OCI-LY7 (cell line): ENCODE results near the gene SDHA. TPM values are rescaled to one million over a fixed set of nuclear protein-coding genes. Genes with fewer than 3 reads are reported as not detected.

Experiments
- BruUV-seq: library from RNA; stranded (reverse); fragments of 400-500 nt; replicated peaks from 2 replicates; lab custom pipeline; 2021; lab: Mats Ljungman, UMichigan
- CTCF ChIA-PET: fragments of 300-600 bp; sonication (Branson Sonifier 250); formaldehyde crosslinking; loops from one replicate; lab custom pipeline; 2022; ENCODE audit warnings: antibody characterized with exemption; ENCODE audit not compliant: unreplicated experiment; lab: Charles Lee
- POLR2A ChIA-PET: fragments of 300-600 bp; sonication (Branson Sonifier 250); formaldehyde crosslinking; loops from one replicate; lab custom pipeline; 2022; ENCODE audit warnings: antibody characterized with exemption; lab: Charles Lee
- DNase-seq: peaks from one replicate; pipeline ENCODE4 v3.0.0-alpha.2; 2015; ENCODE audit warnings: low spot score
- H2AFZ ChIP-seq: fragments of 200-600 bp; sonication (generic), shearing (Covaris generic); 2 replicates; pipeline ENCODE4 v1.6.1; 2014; ENCODE audit warnings: mild to moderate bottlenecking, antibody characterized with exemption, low read length, moderate library complexity
- H3K27ac ChIP-seq: fragments of 200-600 bp; sonication (generic); 2 replicates; pipeline ENCODE4 v1.5.1; 2014; ENCODE audit warnings: mixed run types, low read depth, mild to moderate bottlenecking, moderate library complexity, low read length, inconsistent platforms; ENCODE audit not compliant: poor library complexity, severe bottlenecking
- H3K36me3 ChIP-seq: fragments of 200-600 bp; sonication (generic); 2 replicates; pipeline ENCODE4 v1.6.1; 2014; ENCODE audit warnings: mild to moderate bottlenecking, antibody characterized with exemption, low read length, moderate library complexity, mixed read lengths; ENCODE audit not compliant: insufficient read depth
- H3K4me1 ChIP-seq: fragments of 200-600 bp; sonication (generic); 2 replicates; pipeline ENCODE4 v1.5.1; 2014; ENCODE audit warnings: mild to moderate bottlenecking, low read length; ENCODE audit not compliant: insufficient read depth, poor library complexity, severe bottlenecking
- H3K4me2 ChIP-seq: fragments of 200-600 bp; sonication (generic); 2 replicates; pipeline ENCODE4 v1.6.1; 2014; ENCODE audit warnings: mild to moderate bottlenecking, low read length
- H3K4me3 ChIP-seq: fragments of 200-600 bp; sonication (generic); 2 replicates; pipeline ENCODE4 v1.5.1; 2014; ENCODE audit warnings: mild to moderate bottlenecking, low read depth, low read length; ENCODE audit not compliant: poor library complexity, severe bottlenecking
- H3K79me2 ChIP-seq: fragments of 200-600 bp; sonication (generic); 2 replicates; pipeline ENCODE4 v1.6.1; 2016; ENCODE audit warnings: low read depth, mild to moderate bottlenecking, low read length, moderate library complexity, mixed read lengths; ENCODE audit not compliant: insufficient read depth
- H3K9me2 ChIP-seq: fragments of 200-600 bp; sonication (generic); 2 replicates; pipeline ENCODE4 v1.6.1; 2016; ENCODE audit warnings: mild to moderate bottlenecking, low read length, mixed read lengths; ENCODE audit not compliant: insufficient read depth
- H3K9me3 ChIP-seq: fragments of 200-600 bp; sonication (generic); 2 replicates; pipeline ENCODE4 v1.6.1; 2014; ENCODE audit warnings: mild to moderate bottlenecking, mixed run types, low read length, mixed read lengths
- H4K20me1 ChIP-seq: fragments of 200-600 bp; sonication (generic); 2 replicates; pipeline ENCODE4 v1.6.1; 2014; ENCODE audit warnings: mild to moderate bottlenecking, antibody characterized with exemption, low read length, moderate library complexity, mixed read lengths; ENCODE audit not compliant: insufficient read depth
- EZH2phosphoT487 ChIP-seq: fragments of 200-600 bp; sonication (generic); IDR thresholded peaks from 2 replicates; pipeline ENCODE4 v1.6.1; 2018; ENCODE audit warnings: low read depth, borderline replicate concordance, mild to moderate bottlenecking, mixed run types, antibody characterized with exemption, low read length, moderate library complexity, mixed read lengths
- intact Hi-C: fragments of 100-400 bp; cut with micrococcal nuclease; formaldehyde crosslinking; loops from one replicate; pipeline ENCODE4 v1.10.0; 2022; ENCODE audit not compliant: unreplicated experiment
- total RNA-seq, 2 experiments: library from RNA; depleted of rRNA in 1 of 2; stranded (reverse); fragments of >200 nt in 1 of 2; shearing (Covaris generic) in 1 of 2; gene quantifications; 2 replicates each; pipeline ENCODE4 v1.2.3, GENCODE V29; 2014 to 2022
- TF ChIP-seq, protein P1 (sequence below): fragments of 200-600 bp; sonication (generic); conservative IDR thresholded peaks from 2 replicates; pipeline ENCODE4 v1.5.1; 2014; ENCODE audit warnings: mild to moderate bottlenecking, antibody characterized with exemption, low read length, moderate library complexity, mixed read lengths

SDHA gene
- total RNA-seq, 2 experiments from 2014 or later: 147 to 167 TPM

DNA sequence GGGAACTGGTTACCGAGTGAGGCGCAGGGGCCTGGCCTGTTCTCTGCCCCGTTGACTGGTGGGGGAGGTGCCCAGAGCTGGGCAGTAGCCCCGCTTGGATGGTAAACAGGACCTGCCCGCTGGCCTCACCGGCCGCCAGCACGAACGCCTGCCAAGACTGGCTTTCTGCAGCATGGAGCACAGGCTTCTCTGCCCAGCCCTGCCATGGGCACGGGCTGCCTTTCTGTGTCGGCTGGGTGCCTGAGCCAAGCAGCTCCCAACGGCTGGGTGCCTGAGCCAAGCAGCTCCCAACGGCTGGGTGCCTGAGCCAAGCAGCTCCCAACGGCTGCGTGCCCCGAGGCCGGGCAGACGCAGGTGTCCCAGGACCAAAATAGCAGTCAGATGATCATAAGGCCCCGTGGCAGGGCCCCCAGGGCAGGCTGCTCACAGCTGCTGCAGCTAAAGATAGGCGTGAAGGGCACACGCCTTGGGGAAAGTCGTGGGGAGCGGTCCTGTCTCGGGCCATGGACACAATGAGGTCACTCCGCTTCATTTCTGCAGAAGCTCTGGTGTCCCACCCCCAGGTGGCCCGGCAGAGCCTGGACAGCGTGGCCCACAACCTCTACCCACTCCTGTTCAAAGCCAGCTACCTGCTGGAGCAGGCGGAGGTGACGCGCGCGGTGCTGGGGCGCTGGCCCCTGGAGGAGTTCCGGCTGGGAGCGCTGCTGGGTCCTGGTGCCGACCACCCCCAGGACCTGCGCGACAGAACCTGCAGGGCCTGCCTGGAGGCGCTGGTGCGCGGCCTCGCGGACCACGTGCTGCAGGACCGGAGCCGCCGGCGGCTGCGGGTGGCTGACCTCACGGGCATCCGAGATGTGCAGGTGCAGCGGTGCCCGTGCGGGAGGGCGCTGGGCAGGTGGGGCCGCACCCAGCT lies 26.8 kb upstream of the SDHA start, which contains the start of gene LRRC14B:
TSS of gene LRRC14B (plus strand) at position 460 of the 913 bp plus-strand sequence. CDS start at position 504, 44 bp downstream.
- Histone ChIP-seq H4K20me1 (no peaks in the 10 kb centered on the region), H3K4me1 (peaks cover 80% of the 10 kb centered on the region), H3K79me2 (no peaks in the 10 kb centered on the region; the same call in 1 of the 2 replicates), H3K27ac (peak within 1 kb of the TSS; percentile 85), H3K4me2 (peak within 1 kb of the TSS; percentile 73), H3K4me3 (peak within 1 kb of the TSS; percentile 46), H3K9me3 (no peaks in the 10 kb centered on the region), H3K9me2 (no peaks in the 10 kb centered on the region), H3K36me3 (no peaks in the 10 kb centered on the region), H2AFZ (peak within 1 kb of the TSS; percentile 61; the same call in 1 of the 2 replicates)
- CTCF ChIA-PET: interaction anchor here (0.8 to 1.5 kb wide), 3 partner anchors 9 to 28 kb away, joined by 3 to 8 read pairs (median 5); no protein-coding TSS in a partner anchor
- BruUV-seq: no TSS peak
- TF ChIP-seq EZH2phosphoT487: no peak
- TF ChIP-seq, protein P1, sequence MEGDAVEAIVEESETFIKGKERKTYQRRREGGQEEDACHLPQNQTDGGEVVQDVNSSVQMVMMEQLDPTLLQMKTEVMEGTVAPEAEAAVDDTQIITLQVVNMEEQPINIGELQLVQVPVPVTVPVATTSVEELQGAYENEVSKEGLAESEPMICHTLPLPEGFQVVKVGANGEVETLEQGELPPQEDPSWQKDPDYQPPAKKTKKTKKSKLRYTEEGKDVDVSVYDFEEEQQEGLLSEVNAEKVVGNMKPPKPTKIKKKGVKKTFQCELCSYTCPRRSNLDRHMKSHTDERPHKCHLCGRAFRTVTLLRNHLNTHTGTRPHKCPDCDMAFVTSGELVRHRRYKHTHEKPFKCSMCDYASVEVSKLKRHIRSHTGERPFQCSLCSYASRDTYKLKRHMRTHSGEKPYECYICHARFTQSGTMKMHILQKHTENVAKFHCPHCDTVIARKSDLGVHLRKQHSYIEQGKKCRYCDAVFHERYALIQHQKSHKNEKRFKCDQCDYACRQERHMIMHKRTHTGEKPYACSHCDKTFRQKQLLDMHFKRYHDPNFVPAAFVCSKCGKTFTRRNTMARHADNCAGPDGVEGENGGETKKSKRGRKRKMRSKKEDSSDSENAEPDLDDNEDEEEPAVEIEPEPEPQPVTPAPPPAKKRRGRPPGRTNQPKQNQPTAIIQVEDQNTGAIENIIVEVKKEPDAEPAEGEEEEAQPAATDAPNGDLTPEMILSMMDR: no peak
- POLR2A ChIA-PET: interaction anchor here (0.7 to 3.4 kb wide), 7 partner anchors 10 to 1106 kb away, joined by 3 to 28 read pairs (median 3); partner anchors contain the start of genes CCDC127 and SDHA
- peak; percentile 92 for DNase-seq
- intact Hi-C loops: loop anchor here (1.0 kb wide), 1 partner anchor 10 kb away; no protein-coding TSS in a partner anchor

DNA sequence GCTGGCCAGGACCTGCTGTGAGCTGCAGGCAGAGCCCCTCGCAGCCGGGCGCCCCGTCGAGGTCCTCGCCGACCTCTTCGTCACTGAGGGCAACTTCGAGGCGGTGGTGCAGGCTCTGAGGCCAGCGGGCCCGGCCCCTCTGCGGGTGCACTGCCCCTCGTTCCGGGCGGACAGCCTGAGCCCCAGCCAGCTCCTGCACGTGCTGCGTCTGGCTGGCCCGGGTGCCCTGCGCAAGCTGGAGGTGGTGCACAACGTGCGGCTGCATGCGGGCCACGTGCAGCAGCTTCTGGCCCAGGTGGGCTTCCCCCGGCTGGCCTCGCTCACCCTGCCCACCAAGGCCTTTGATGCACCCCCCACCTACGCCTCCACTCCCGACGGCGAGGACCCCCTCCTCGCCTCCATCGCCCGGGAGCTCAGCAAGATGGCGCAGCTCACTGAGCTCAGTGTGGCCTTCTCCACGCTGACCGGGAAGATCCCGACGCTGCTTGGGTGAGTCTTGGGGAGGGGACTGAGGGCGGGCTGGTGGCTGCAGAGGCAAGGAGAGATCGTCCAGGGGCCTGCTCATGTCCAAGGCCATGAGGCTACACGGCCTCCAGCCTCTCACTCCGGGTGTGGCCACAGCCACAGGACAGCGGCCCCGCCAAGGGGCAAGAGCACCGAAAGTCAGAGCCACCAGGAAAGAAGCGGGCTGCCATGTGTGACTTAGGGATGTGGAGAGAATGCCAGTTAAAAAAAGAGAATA lies 26.0 kb upstream of the SDHA start:
- peak overlapping the region; percentile 73 for H3K4me2 ChIP-seq
- DNase-seq: no peak
- TF ChIP-seq EZH2phosphoT487: no peak
- TF ChIP-seq, protein P1: no peak
- no peaks in the 10 kb centered on the region for H3K9me2 ChIP-seq
- POLR2A ChIA-PET: interaction anchor here (1.0 to 3.4 kb wide), 3 partner anchors 9 to 27 kb away, joined by 3 to 28 read pairs (median 21); partner anchors contain the start of genes CCDC127 and SDHA
- intact Hi-C loops: loop anchor here (1.0 kb wide), 1 partner anchor 9 kb away; no protein-coding TSS in a partner anchor
- H3K4me1 ChIP-seq: peaks cover 83% of the 10 kb centered on the region
- no peaks in the 10 kb centered on the region for H4K20me1 ChIP-seq
- no peaks in the 10 kb centered on the region for H3K36me3 ChIP-seq
- H3K79me2 ChIP-seq: no peaks in the 10 kb centered on the region; the same call in 1 of the 2 replicates
- H3K9me3 ChIP-seq: no peaks in the 10 kb centered on the region
- BruUV-seq: no TSS peak
- CTCF ChIA-PET: interaction anchor here (1.5 kb wide), 1 partner anchor 10 kb away, joined by 5 read pairs; no protein-coding TSS in a partner anchor
- peak overlapping the region; percentile 85 for H3K27ac ChIP-seq
- H2AFZ ChIP-seq: no peak overlapping the region
- H3K4me3 ChIP-seq: peak overlapping the region; percentile 46
